Heart left ventricle (tissue), 16 donors: Measurements from ENCODE around the gene LRP11. TPM values are rescaled to one million over a fixed set of nuclear protein-coding genes. Genes with fewer than 3 reads are reported as not detected.

Experiments used
- ATAC-seq, 4 donors: fragments of 200-7000 bp; cut with Tn5 transposase; one replicate each; pipeline ENCODE4 v1.9.1; 2020 to 2022; ENCODE audit warnings: moderate library complexity in 4 of 4, mild to moderate bottlenecking in 3 of 4, moderate number of reproducible peaks in 1 of 4
- DNase-seq, 5 donors: peaks; one replicate each; pipeline ENCODE4 v3.0.0-alpha.2; 2020
- H3K27ac ChIP-seq, 12 donors: fragments of 200-600 bp; sonication (generic) in 4 of 12; one replicate each; pipeline versions ENCODE4 v1.5.0 to v1.8.0; 2016 to 2022; ENCODE audit warnings: mild to moderate bottlenecking in 2 of 12
- H3K27me3 ChIP-seq, 9 donors: fragments of 200-600 bp; sonication (generic) in 2 of 9; one replicate each; pipeline versions ENCODE4 v1.5.1 to v1.8.0; 2016 to 2022; ENCODE audit warnings: mild to moderate bottlenecking in 3 of 9
- H3K36me3 ChIP-seq, 9 donors: fragments of 200-600 bp; sonication (generic) in 2 of 9; one replicate each; pipeline versions ENCODE4 v1.5.0 to v1.8.0; 2018 to 2022; ENCODE audit warnings: mild to moderate bottlenecking in 2 of 9
- H3K4me1 ChIP-seq, 12 donors: fragments of 200-600 bp; sonication (generic) in 4 of 12; one replicate each; pipeline versions ENCODE4 v1.5.0 to v1.8.0; 2016 to 2022; ENCODE audit warnings: mild to moderate bottlenecking in 3 of 12
- H3K4me3 ChIP-seq, 12 donors: fragments of 200-600 bp; sonication (generic) in 4 of 12; one replicate each; pipeline versions ENCODE4 v1.5.0 to v1.8.0; 2017 to 2022; ENCODE audit warnings: mild to moderate bottlenecking in 9 of 12, moderate library complexity in 4 of 12
- H3K9me3 ChIP-seq, 12 donors: fragments of 200-600 bp; sonication (generic) in 4 of 12; one replicate each; pipeline versions ENCODE4 v1.5.0 to v1.8.0; 2016 to 2022; ENCODE audit warnings: mild to moderate bottlenecking in 1 of 12
- POLR2A ChIP-seq, 2 donors: fragments of 450-650 bp; IDR thresholded peaks; one replicate each; pipeline ENCODE4 v1.6.1; 2017; ENCODE audit warnings: antibody characterized with exemption in 2 of 2, mild to moderate bottlenecking in 2 of 2, moderate library complexity in 2 of 2
- WGBS, 4 donors: extraction: QIAGEN DNeasy Blood & Tissue Kit in 2 of 4; methylation state at CpG; one replicate each; pipeline versions ENCODE4 v1.1.5 to v1.1.7; 2013 to 2018; 5-methylcytosine and 5-hydroxymethylcytosine counted together
- intact Hi-C, 10 donors: fragments of 100-400 bp; cut with DNase I; formaldehyde crosslinking; loops; one replicate each; pipeline versions ENCODE4 v1.11.1 to v1.14.2; 2022
- polyA plus RNA-seq, 2 donors: library from polyadenylated mRNA; stranded (reverse); fragments of 200-250 nt; gene quantifications; one replicate each; pipeline ENCODE4 v1.2.3, GENCODE V29; 2013
- total RNA-seq, 9 donors: library from RNA; depleted of rRNA in 2 of 9; stranded (reverse); fragments of >200 nt in 2 of 9; fragmentation: NEBNext Ultra II Directional in 3 of 9; extraction: Animal tissue kit (Norgen Biotek cat#: 25700) in 3 of 9; gene quantifications; one replicate each; pipeline versions ENCODE4 v1.1.0 to v1.2.4, GENCODE V29; 2016 to 2023
- TF ChIP-seq, protein P1 (sequence below), 12 donors: fragments of 200-600 bp; sonication (generic) in 4 of 12; IDR thresholded peaks; one replicate each; pipeline versions ENCODE4 v1.5.0 to v1.8.0; 2018 to 2022; ENCODE audit warnings: antibody characterized with exemption in 12 of 12, mild to moderate bottlenecking in 5 of 12
- donor health status: ischemic (EF 13 %, LVEDD 7.1; RV severe dilation, severe dysfunction).
- donor health status: healthy with polysubstance abuse.
- donor health status: DM: no; HTN: yes; CAD: no.
- donor health status: DM: no; HTN: no; CAD: no.
- donor health status: ischemic (EF 25% LVEDD 6.9; RV normal size, moderate dysfunction).
- donor health status: ischemic (EF 25% LVEDD 5.7; RV mildly dilated, moderate dysfunction).
- donor health status: healthy.
- donor health status: DM: yes; HTN: yes; CAD: no.
- donor health status: ischemic (EF 35%, LVEDD 5.7; RV mildly dilated, moderate dysfunction).
- donor health status: nonischemic (EF 11% LVEDD 7.7; RV severe dilation, severe dysfunction).
- donor health status: DM: yes; HTN: yes; CAD: no.
- donor health status: PGD.
- donor health status: ischemic (EF 29% LVEDD 5.4; RV normal size, mild dysfunction).
- donor health status: nonischemic (EF 23%, LVEDD 6.1; RV moderate dilation, normal function).

The LRP11 gene
- total and polyA plus RNA-seq, 11 donors, result 5.0 to 23.8 (median 12.5) TPM

DNA sequence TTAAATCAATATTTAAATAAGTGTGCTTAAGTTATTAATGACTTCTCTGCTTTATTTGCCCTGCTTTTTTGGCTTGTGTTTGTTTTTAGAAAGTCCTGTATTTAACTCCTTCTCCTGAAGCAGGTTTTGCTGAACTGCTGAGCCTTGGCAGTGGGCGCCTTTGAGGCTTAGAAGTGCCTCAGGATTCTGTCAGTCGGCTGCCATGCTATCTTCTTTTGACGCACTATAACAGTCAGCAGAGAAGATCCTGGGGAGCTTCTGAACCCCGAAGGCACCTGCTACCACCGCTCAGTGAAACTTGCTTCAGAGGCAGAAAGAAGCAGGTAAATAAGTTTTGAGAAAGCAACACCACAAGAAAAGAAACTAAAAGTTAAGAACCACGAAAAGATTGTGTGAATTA lies 92.2 kb downstream of the LRP11 start:
- Histone ChIP-seq H3K4me1 (peaks cover 0 to 6% (median 0%) of the 10 kb centered on the region in 12 donors), H3K4me3 (no peak overlapping the region), H3K27ac (peak overlapping the region in 8 of 12 donors; percentile 2 to 65 (median 29)), H3K9me3 (no peaks in the 10 kb centered on the region), H3K36me3 (peaks cover 0 to 72% (median 64%) of the 10 kb centered on the region in 9 donors), H3K27me3 (no peaks in the 10 kb centered on the region)
- intact Hi-C loops, result no loop called here
- 76 to 85% (median 79%) methylated on average over 6 of the region's 6 CpGs for WGBS, 4 donors
- ATAC-seq (peak in 2 of 4 donors; percentile 41 to 55), DNase-seq (no peak)
- no peak for TF ChIP-seq POLR2A (IDR thresholded peaks at IDR 0.05)
- TF ChIP-seq, protein P1, sequence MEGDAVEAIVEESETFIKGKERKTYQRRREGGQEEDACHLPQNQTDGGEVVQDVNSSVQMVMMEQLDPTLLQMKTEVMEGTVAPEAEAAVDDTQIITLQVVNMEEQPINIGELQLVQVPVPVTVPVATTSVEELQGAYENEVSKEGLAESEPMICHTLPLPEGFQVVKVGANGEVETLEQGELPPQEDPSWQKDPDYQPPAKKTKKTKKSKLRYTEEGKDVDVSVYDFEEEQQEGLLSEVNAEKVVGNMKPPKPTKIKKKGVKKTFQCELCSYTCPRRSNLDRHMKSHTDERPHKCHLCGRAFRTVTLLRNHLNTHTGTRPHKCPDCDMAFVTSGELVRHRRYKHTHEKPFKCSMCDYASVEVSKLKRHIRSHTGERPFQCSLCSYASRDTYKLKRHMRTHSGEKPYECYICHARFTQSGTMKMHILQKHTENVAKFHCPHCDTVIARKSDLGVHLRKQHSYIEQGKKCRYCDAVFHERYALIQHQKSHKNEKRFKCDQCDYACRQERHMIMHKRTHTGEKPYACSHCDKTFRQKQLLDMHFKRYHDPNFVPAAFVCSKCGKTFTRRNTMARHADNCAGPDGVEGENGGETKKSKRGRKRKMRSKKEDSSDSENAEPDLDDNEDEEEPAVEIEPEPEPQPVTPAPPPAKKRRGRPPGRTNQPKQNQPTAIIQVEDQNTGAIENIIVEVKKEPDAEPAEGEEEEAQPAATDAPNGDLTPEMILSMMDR (IDR thresholded peaks at IDR 0.05), result no peak

DNA sequence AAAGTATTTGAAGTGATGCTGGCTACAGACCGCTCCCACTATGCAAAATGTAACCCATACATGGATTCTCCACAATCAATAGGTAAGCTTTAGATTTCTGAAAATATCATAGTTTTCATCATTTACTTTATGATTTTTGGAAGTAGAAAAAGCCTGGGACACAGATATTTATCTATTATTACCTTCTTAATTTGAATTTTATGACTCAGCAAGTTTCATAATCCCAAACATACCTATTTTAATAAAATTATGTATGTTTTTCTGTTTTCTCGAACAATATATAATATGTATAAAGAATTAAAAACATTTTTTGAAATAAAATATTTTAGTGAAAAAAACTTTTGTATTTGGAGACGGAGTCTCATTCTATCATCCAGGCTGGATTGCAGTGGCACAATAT lies 93.0 kb downstream of the LRP11 start:
- Histone ChIP-seq H3K27ac (no peak overlapping the region), H3K27me3 (no peaks in the 10 kb centered on the region), H3K36me3 (peaks cover 0 to 71% (median 62%) of the 10 kb centered on the region in 9 donors), H3K4me3 (no peak overlapping the region), H3K4me1 (peaks cover 0 to 11% (median 0%) of the 10 kb centered on the region in 12 donors), H3K9me3 (peaks cover 0 to 6% (median 1%) of the 10 kb centered on the region in 12 donors)
- no peak for ATAC-seq
- DNase-seq, result no peak
- intact Hi-C loops, result no loop called here
- no peak for TF ChIP-seq POLR2A (IDR thresholded peaks at IDR 0.05)
- TF ChIP-seq, protein P1 (IDR thresholded peaks at IDR 0.05), result no peak
- WGBS, 4 donors, result 97 to 99% (median 98%) methylated on average over 3 of the region's 3 CpGs

DNA sequence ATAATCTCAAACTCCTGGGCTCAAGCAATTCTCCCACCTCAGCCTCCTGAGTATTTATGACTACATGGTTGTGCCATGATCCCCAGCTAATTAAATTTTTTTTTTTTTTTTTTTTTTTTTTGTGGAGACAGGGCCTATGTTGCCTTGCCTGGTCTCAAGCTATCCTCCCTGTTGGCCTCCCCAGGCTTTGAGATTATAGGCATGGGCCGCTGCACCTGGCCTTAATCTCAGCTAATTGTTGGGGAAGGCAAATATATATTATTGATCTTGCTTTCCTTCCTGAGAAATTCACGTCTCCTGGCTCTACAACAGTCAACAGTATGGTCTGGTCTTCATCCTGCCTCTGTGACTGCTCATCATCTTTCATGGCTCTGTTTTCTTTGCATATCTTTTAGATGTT lies 94.5 kb downstream of the LRP11 start:
- WGBS, 4 donors, result 93 to 99% (median 95%) methylated on average over 2 of the region's 2 CpGs
- no peak for DNase-seq
- H3K9me3 ChIP-seq, result peaks cover 0 to 13% (median 6%) of the 10 kb centered on the region in 12 donors
- no peak for TF ChIP-seq POLR2A (IDR thresholded peaks at IDR 0.05)
- TF ChIP-seq, protein P1 (IDR thresholded peaks at IDR 0.05), result no peak
- peaks cover 0 to 60% (median 51%) of the 10 kb centered on the region in 9 donors for H3K36me3 ChIP-seq
- peaks cover 0 to 15% (median 0%) of the 10 kb centered on the region in 12 donors for H3K4me1 ChIP-seq
- no peak overlapping the region for H3K4me3 ChIP-seq
- no peak for ATAC-seq
- no peak overlapping the region for H3K27ac ChIP-seq
- no peaks in the 10 kb centered on the region for H3K27me3 ChIP-seq
- intact Hi-C loops, result no loop called here

Other genes with a start within 250 kb of the LRP11 start
- 10 to 100 TPM in 7 of 9 donors, 1 to 10 TPM in 2; 9.6 to 19.3 (median 12.6) TPM for gene KATNA1, start 215.6 kb downstream of the LRP11 start, total RNA-seq
- gene KATNA1, start 215.6 kb downstream of the LRP11 start, polyA plus RNA-seq, result 10 to 100 TPM in 1 of 2 donors, 1 to 10 TPM in 1; 5.6 to 14.7 TPM
- gene LATS1, start 146.3 kb downstream of the LRP11 start, total RNA-seq, result 10 to 100 TPM in 7 of 9 donors, 1 to 10 TPM in 2; 9.4 to 18.5 (median 10.9) TPM
- 1 to 10 TPM; 5.3 TPM for gene LATS1, start 146.3 kb downstream of the LRP11 start, polyA plus RNA-seq
- gene NUP43, start 117.8 kb downstream of the LRP11 start, total RNA-seq, result 10 to 100 TPM; 14.5 to 32.9 (median 27.2) TPM
- 10 to 100 TPM; 12.2 to 17.4 TPM for gene NUP43, start 117.8 kb downstream of the LRP11 start, polyA plus RNA-seq
- gene PCMT1, start 114.6 kb downstream of the LRP11 start, total RNA-seq, result 100 to 1,000 TPM; 128 to 186 (median 164) TPM
- gene PCMT1, start 114.6 kb downstream of the LRP11 start, polyA plus RNA-seq, result 100 to 1,000 TPM in 1 of 2 donors, 10 to 100 TPM in 1; 72.2 to 243 TPM
- gene RAET1E, start 33.8 kb upstream of the LRP11 start, total RNA-seq, result 1 to 10 TPM in 1 of 9 donors, under 1 TPM in 3, not detected in 5; 0.12 to 5.0 (median 0.50) TPM
- gene RAET1E, start 33.8 kb upstream of the LRP11 start, polyA plus RNA-seq, result under 1 TPM in 1 of 2 donors, not detected in 1; 0.46 TPM
- gene RAET1G, start 58.8 kb upstream of the LRP11 start, total RNA-seq, result 1 to 10 TPM in 1 of 9 donors, under 1 TPM in 1, not detected in 7; 0.25 to 1.9 TPM
- under 1 TPM in 1 of 2 donors, not detected in 1; 0.22 TPM for gene RAET1G, start 58.8 kb upstream of the LRP11 start, polyA plus RNA-seq
- 1 to 10 TPM in 3 of 9 donors, under 1 TPM in 6; 0.27 to 2.3 (median 0.85) TPM for gene ULBP2, start 77.7 kb upstream of the LRP11 start, total RNA-seq
- gene ULBP2, start 77.7 kb upstream of the LRP11 start, polyA plus RNA-seq, result 1 to 10 TPM in 1 of 2 donors, under 1 TPM in 1; 0.34 to 3.7 TPM
- under 1 TPM; 0.10 to 0.52 (median 0.25) TPM for gene ULBP1, start 99.6 kb upstream of the LRP11 start, total RNA-seq
- under 1 TPM; 0.11 to 0.33 TPM for gene ULBP1, start 99.6 kb upstream of the LRP11 start, polyA plus RNA-seq
- not detected for gene RAET1L, start 161.2 kb upstream of the LRP11 start, total RNA-seq
- gene RAET1L, start 161.2 kb upstream of the LRP11 start, polyA plus RNA-seq, result not detected
- 1 to 10 TPM in 6 of 9 donors, under 1 TPM in 3; 0.72 to 1.8 (median 1.3) TPM for gene ULBP3, start 204.8 kb upstream of the LRP11 start, total RNA-seq
- 1 to 10 TPM in 1 of 2 donors, not detected in 1; 3.6 TPM for gene ULBP3, start 204.8 kb upstream of the LRP11 start, polyA plus RNA-seq